ENCODE measurements around the gene NXPE3. TPM values are rescaled to one million over a fixed set of nuclear protein-coding genes. Genes with fewer than 3 reads are reported as not detected.
A peak's percentile ranks its signal among the peaks of the same experiment; 100 is the strongest.

The NXPE3 gene
- total RNA-seq, 4 donors from 2014 or later: 31.5 to 52.0 (median 44.5) TPM

- in situ Hi-C loops (cut with MboI; ENCODE audit: low sequenced_read_pairs in 4 of 4) (no loop called here), intact Hi-C loops (cut with DNase I; ENCODE audit: low total_unique reads) (loop anchor here (2.0 to 10.0 kb wide), 4 partner anchors 22 to 274 kb away; partner anchors contain the start of genes PCNP and RPL24)
- Histone ChIP-seq H3K4me3 (peak within 1 kb of the TSS; percentile 73 to 89 (median 85)), H3K4me1 (peaks cover 6% of the 10 kb centered on the region in 2 donors), H3K9me3 (no peaks in the 10 kb centered on the region), H3K36me3 (peaks cover 0 to 25% of the 10 kb centered on the region in 2 donors), H3K27me3 (no peaks in the 10 kb centered on the region), H3K27ac (peak within 1 kb of the TSS; percentile 83 to 96 (median 94))
- TF ChIP-seq POLR2A (IDR thresholded peaks at IDR 0.05) (peak; percentile 96 to 99), CTCF (IDR thresholded peaks at IDR 0.05 in 4 of 5, conservative IDR thresholded peaks at IDR 0.05 in 1 of 5) (peak in 1 of 5 experiments; percentile 18)
- peak; percentile 93 to 94 for ATAC-seq
- DNase-seq: peak; percentile 93 to 95
Observed at GRCh38 chr3:101848754-101849713, 70.0 kb downstream of the NXPE3 start, which contains the start of gene NFKBIZ. NFKBIZ (plus strand) TSS chr3:101849514; CDS start chr3:101849629, 115 bp downstream.

- Histone ChIP-seq H3K27me3 (no peaks in the 10 kb centered on the region), H3K4me1 (peaks cover 6% of the 10 kb centered on the region in 2 donors), H3K36me3 (peaks cover 3 to 32% of the 10 kb centered on the region in 2 donors), H3K4me3 (peak overlapping the region; percentile 73 to 89 (median 85)), H3K27ac (peak overlapping the region; percentile 83 to 96 (median 94)), H3K9me3 (no peaks in the 10 kb centered on the region)
- in situ Hi-C loops (cut with MboI; ENCODE audit: low sequenced_read_pairs in 4 of 4): no loop called here
- intact Hi-C loops (cut with DNase I; ENCODE audit: low total_unique reads): loop anchor here (2.0 to 10.0 kb wide), 5 partner anchors 23 to 281 kb away; partner anchors contain the start of genes PCNP and RPL24
- peak in 1 of 2 donors; percentile 30 for DNase-seq
- TF ChIP-seq POLR2A (IDR thresholded peaks at IDR 0.05) (peak; percentile 54 to 61), CTCF (IDR thresholded peaks at IDR 0.05 in 4 of 5, conservative IDR thresholded peaks at IDR 0.05 in 1 of 5) (no peak)
- peak; percentile 58 to 59 for ATAC-seq
Observed at GRCh38 chr3:101849714-101850245, 70.8 kb downstream of the NXPE3 start.

GRCh38 chr3:101850246-101851051, 71.4 kb downstream of the NXPE3 start:
- peak overlapping the region; percentile 83 to 96 (median 94) for H3K27ac ChIP-seq
- TF ChIP-seq POLR2A (IDR thresholded peaks at IDR 0.05) (peak; percentile 20 to 47), CTCF (IDR thresholded peaks at IDR 0.05 in 4 of 5, conservative IDR thresholded peaks at IDR 0.05 in 1 of 5) (no peak)
- peaks cover 6% of the 10 kb centered on the region in 2 donors for H3K4me1 ChIP-seq
- H3K36me3 ChIP-seq: peaks cover 9 to 39% of the 10 kb centered on the region in 2 donors
- DNase-seq: no peak
- H3K4me3 ChIP-seq: peak overlapping the region; percentile 73 to 89 (median 85)
- in situ Hi-C loops (cut with MboI; ENCODE audit: low sequenced_read_pairs in 4 of 4) (no loop called here), intact Hi-C loops (cut with DNase I; ENCODE audit: low total_unique reads) (loop anchor here (2.0 kb wide), 1 partner anchor 280 kb away; no protein-coding TSS in a partner anchor)
- no peaks in the 10 kb centered on the region for H3K9me3 ChIP-seq
- ATAC-seq: no peak
- H3K27me3 ChIP-seq: no peaks in the 10 kb centered on the region

Measured in gastrocnemius medialis (tissue), 4 donors.